Loucy (cell line): ENCODE results near the gene MRPL18.
"Not testable (repeated sequence)": the region's sequence is repeated elsewhere in the genome, so short reads cannot be mapped to it uniquely, and the experiment has no call there.

Experiments
- CTCF ChIP-seq: fragments of 200-600 bp; sonication (generic); conservative IDR thresholded peaks from 2 replicates; pipeline ENCODE4 v1.5.1; 2014; ENCODE audit warnings: mild to moderate bottlenecking, antibody characterized with exemption, low read length
- EZH2phosphoT487 ChIP-seq: fragments of 200-600 bp; IDR thresholded peaks from 2 replicates; pipeline ENCODE4 v1.6.1; 2018; ENCODE audit warnings: antibody characterized with exemption, mild to moderate bottlenecking, moderate library complexity, borderline replicate concordance

GRCh38 chr6:159816775-159817174, 26.5 kb downstream of the MRPL18 start:
- TF ChIP-seq CTCF, EZH2phosphoT487: not testable (repeated sequence)
